Stimulated activated CD4-positive, alpha-beta T cell treated with anti-CD3 and anti-CD28 coated beads, Interleukin-1b, Interleukin-23, amount 100 ng/mL, for 48 hours (primary cell): ENCODE results near the gene TECRL.

Source experiments
- DNase-seq: peaks from one replicate; pipeline ENCODE4 v3.0.0-alpha.2; 2020

TECRL gene

DNA sequence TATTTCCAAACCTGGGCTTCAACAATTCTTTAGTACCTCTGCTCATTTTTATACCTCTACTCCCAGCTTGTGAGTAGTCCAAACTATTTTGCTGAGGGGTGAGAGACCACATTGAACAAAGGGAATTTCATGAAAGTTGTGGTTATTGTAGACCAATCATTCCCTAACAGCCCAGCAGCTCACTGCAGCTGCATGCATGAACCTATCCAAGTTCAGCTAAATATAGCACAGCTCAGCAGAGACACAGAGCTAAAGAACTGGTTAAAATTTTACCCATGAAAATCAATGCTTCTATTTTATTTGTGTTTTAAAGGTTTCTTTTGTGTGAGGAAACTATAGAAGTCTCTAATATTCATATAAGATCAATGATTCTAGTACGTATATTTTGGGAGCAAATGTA lies 82.7 kb downstream of the TECRL start:
- no peak for DNase-seq

DNA sequence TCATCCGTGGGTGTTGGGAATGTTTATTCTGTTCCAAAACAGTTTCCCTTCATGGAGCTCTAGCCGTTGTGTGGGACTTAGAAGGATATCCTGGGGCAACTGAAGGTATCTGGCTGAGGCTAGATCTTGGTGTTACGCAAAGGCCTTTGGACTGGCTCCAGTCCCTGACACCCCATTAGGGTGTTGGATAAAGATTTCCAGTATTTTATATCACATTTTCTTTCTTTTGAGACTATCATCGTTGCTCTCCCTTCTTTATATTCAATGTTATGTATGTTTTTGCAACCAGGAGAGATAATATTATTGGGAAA lies 103.0 kb downstream of the TECRL start:
- no peak for DNase-seq

DNA sequence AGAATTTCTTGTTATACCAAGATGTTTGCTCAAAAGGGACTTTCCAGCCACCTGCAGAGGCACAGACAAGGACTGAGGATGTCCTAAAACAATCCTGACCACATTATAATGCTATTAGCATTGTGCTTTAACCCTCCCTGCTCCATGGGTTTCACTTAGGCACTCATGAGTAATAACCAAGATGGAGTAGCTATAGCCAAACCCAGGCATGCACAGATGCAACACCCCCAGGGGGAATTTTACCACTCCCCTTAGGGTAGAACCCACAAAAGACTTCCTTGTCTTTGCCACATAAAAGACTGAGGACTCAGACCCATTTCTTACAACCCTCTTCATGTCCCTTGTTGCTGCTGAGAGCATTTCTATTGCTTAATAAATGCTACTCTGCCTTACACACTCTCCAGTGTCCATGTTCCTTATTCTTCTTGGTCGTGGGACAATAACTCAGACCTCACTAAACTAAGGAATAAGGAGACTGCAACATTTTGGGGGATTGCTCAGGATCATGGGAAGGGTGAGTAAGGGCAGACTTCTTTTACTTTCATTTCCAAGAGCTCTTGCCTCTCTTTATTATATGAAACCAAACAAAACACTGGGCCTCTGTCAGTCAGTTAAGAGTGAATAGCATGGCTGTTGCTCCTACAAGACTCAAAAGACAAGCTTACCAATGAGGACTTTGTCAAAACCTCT lies 103.5 kb downstream of the TECRL start:
- no peak for DNase-seq

DNA sequence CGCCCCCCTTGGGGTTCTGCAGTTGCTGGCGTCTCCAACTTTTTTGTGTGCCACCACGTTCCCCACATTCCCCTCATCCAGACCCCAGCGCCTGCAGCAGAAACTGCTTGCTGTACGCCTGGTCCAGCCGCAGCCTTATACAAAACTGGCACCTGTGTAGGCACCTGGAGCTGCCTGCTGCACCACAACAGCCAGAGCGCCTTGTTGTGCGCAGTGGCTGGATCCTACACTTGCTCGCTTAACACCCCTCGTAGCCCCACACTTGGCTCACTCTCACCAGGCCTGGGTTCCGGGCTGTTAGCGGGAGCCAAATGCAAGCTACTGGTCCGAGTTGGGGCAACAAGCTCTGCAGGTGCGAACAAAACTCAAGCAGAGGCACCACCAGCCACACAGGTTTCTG lies 136.8 kb downstream of the TECRL start:
- DNase-seq = no peak

DNA sequence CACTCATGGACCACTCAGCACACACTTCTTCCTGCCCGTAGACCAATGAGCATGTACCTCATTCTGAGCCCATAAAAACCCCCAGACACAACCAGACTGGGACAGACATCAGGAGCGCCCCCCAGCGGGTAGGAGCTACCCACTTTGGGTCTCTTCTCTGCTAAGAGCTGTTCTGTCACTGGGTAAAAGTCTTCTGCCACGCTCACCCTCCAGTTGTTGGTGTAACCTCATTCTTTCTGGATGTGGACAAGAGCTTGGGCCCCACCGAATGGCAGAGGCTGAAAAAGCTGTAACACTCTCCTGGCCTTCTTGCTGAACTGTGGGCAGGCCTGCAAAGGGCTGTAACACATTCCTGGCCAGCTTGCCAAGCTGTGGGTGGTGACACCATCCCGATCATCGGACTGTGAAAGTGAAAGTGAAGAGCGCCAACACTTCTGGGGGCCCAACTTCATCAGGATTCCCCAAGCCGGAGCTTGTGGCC lies 137.6 kb downstream of the TECRL start:
- no peak for DNase-seq

DNA sequence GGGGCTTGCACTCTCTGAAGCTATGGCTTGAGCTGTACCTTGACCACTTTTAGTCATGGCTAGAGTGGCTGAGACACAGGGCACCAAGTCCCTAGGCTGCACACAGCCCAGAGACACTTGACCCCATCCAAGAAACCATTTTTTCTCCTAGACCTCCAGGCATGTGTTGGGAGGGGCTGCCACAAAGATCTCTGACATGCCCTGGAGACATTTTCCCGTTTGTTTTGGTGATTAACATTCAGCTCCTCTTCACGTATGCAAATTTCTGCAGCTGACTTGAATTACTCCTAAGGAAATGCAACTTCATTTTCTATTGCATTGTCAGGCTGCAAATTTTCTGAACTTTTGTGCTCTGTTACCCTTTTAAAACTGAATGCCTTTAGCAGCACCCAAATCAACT lies 142.6 kb downstream of the TECRL start:
- no peak for DNase-seq

DNA sequence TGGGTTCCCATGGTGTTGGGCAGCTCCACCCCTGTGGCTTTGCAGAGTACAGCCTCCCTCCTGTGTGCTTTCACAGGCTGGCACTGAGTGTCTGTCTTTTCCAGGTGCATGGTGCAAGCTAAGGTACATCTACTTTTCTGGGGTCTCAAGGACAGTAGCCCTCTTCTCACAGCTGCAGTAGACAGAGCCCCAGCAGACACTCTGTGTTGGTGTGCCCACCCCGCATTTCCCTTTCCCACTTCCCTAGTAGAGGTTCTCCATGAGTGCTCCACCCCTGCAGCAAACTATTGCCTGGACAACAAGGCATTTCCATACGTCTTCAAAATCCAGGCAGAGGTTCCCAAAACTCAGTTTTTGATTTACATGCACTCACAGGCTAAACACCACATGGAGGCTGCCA lies 143.0 kb downstream of the TECRL start:
- DNase-seq = no peak

DNA sequence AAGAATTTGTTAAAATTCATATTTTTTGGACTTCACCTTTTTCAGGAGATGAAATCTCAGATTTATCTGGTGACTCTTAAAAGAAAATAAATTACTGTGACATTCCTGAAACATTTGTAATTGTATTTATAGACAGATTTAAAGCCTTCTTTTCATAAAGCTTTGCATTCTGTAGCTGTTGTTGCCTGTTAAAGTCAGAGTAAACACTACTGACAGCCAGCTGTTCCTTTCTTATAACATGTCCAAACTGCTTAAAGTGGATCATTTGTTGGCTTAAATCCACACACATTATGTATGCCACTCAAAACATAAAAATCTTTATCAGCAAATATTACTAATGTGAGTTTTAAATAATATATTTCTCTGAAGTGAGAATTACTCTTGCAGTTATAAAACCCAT lies 157.5 kb downstream of the TECRL start:
- DNase-seq = no peak

DNA sequence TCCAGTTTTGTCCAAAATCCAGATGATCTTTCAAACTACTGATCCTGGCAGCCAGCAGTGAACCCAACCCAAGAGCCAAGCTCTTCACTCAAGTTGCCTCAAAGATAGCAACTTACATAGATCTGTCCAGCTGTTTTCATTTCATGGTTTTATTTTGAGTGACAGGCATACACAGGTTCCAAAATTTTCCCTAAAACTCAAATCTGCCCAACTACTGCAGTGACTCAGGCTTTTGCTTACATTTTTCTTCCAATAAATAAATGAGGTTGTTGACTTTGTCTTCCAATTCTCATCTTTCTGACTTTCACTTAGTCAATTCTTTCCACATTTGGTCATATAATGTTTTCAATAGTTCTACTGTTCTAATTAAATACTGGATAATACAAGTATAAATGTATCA lies 158.8 kb downstream of the TECRL start:
- DNase-seq = no peak

DNA sequence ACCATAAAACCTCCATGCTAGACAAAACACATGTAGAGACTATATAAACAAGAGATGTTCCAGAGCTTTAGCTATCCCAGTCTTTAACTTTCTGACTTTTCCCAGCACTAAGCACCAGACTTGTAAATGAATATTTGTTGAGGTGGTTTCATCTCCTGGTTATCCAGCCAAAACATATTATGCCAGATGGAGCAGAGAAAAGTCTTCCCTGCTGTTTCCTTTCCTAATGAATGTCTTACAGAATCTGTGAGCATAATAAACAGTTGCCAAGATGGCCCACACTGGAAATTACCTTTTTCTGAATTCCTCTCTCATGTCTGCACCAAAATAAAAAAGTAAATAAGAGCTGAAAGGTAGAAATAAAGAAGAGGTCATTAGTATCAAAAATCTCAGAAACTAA lies 159.2 kb downstream of the TECRL start:
- no peak for DNase-seq

DNA sequence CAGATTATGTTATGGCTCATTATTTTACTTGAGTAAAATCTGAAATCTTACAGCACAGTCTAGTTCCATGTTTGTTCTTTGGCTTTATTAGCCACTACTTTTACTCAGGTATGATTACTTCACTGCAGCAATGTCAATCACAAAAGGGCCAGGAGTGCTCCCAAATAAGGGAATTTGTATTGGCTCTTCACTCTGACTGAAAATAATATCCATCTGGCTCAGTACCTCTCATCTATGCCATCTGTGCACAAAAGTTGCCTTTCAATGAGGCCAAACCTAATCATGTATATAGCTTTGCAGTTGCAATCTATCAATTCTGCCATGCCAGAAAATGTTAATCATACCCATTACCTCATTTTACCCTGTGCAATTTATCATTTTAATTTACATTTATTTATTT lies 161.1 kb downstream of the TECRL start:
- no peak for DNase-seq

DNA sequence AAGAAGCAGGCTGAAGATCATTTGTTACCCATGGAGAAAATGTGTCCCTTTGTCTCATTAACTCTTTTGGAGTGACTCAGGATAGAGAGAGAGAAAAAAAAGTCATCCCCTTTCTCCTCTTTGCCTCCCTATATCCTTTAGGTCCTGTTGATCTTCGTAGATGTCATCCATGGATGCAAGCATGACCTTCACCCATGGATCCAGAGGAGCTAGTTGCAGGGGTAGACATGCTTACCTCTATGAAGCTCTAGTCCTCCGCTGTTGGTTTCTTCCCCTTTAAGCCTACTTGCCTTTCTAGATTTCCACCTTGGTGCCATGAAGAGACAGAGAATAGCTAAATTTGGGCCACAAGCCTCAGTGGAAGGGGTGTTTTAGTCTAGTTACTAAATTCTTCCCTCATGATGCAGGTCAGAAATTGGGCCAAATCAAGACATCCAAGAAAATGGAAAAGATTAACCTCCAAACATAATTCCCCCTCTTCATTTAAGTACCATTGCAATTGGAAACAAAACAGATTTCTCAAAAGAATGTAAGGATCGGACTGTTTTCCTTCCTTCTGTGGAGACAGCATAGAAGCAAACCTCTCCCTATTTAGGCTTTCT lies 178.4 kb downstream of the TECRL start:
- no peak for DNase-seq
